NCI-H446 treated with DMSO at 0.1 percent for 48 hours (cell line): ENCODE data around the gene DGKB.

Experiments
- DNase-seq: peaks from one replicate; lab custom pipeline; 2025; lab: John Stamatoyannopoulos, UW

Gene DGKB

DNA sequence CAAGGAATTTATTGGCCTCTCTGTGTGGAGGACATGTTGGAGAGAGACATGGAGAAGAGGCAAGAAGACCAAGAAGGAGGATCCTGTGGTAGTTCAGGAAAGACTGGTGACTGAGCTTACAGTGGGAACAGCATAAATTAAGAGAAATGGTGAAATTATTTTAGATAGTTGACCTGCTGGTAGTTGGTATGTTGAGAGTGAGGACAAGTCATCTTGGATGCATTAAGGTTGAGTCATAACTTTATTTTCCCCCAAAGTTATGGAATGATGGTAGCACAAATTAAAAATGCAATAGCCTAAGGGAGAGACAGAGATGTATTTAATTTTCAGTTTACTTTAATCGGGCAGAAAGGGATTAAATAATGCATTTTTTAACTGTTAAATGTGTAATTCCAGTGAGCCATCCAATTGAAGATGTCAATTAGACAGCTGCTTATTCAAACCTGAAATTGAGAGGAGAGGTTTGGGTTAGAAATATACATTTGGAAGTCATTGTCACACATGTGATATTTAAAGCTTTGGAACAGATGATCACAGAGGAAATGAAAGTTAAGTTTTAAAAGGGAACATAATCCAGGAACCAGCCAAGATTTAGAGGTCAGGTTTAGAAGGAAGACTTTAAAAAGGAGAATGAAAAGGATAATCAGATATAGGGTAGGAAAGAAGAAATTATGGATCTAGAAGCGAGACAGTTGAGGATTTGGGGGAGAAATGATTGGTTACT is 80.6 kb downstream of the DGKB start:
- no peak for DNase-seq

DNA sequence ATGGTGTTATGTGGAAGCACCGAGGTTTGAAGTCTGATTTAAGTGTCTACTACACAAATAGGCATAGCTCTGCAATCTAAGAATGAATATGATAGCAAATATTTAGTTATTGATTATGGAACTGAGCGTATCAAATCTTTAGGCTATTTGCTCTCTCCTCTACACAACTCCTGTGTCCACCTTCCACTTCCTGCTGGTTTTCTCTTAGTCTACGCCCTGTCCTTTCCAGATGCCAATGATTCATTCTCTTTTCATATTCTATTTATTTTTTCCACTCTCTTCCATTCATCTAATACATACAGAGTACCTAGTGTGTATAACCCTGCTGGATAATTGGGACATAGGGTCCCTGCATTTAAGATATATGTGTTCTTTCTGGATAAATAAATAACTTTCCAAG is 83.7 kb downstream of the DGKB start:
- no peak for DNase-seq

DNA sequence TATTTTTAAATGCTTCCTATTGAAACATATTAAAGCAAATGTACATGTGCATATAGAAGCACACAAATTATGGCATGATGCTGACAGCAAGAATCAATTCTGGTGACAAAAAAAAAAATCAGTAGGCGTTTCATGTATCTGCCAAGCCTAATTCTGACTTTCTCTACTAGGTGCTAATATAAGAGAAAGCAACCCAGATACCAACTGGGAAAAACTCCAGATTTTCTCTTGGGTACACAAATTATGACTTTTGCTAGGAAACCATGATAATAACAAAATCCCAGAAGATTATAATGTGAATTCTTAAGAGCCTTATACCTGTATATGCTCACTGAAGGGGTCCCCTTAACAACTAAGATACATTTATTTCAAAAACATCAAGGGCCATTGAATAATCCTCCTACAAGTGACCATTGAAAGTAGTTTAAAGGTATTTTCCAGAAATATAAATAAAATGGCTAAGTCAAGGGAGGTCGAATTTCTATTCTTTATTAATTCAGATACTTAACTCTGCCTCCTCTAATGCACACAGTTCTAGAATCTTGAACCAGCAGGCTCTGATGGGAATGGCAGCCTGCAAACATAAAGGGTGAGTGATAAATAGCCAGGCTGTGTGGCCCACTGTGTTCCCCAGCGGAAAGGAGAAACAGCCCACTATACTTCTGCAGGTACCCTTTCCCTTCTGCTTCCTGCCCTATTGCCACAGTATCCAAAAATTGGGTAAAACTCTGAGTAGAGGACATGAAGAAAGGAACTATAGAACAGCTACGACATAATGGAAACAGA is 84.5 kb downstream of the DGKB start:
- DNase-seq: no peak

DNA sequence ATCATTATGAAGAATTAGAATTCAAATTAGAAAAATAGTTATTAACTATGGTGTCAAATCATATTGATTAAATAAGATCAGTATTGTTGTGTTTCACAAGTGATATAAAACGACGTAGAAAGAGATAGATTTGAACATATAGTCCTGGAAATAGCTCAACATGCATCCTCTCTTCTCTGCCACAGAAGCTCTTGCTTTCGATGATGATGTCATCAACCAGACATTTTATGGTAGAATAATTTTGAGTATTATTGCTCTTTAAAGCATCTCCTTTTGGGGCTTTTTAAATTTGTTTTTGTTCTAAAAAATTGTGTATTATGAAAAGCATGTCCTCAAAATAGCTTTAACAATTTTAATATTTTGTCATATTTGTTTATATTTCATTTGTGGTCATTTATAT is 95.0 kb downstream of the DGKB start:
- DNase-seq: no peak

DNA sequence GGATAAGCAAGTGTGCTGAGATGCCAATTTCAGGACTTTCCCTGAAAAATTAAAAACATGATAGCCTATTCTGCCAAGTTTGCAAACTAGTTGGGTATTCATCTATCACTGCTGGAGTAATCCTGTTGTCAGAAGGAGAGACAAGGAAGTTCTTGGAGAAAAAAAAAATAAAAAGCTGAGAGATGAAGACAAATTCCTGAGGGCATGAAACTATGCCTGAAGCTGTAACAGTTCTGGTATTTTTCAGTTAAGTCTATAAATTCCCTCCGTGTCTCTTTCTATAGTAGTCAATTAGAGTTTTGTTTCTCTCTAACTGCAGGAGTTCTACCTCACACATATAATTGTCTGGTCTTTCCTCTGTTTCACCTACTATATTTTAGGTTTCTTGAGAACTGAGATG is 95.7 kb downstream of the DGKB start:
- no peak for DNase-seq

DNA sequence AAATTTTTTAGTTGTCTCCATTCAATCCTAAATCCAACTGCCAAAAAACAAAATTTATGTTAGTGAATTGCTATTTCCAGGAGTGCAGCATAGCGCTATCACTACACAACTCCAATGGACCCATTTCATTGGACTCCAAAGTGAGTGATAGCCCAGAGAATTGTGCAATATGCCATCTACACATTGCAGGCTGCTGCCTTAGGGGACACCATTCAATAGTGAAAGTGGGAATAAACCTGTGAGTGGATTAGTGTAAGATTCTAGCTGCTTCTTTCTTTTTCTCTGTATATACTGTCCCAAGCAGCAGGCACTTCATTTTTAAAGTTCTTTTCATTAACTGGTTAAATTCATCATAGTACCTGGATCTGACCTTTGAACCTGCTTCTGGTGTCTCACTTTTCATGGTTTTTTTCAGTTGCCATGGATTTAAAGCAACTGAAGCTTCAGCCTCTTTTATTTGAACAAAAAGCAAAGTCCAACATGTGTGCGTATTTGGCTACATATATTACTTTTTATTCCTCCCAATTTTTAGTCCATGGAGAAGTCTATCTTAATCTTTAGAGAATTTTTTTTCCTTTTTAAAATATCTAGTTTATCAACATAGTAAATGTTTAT is 97.3 kb downstream of the DGKB start:
- DNase-seq: no peak

DNA sequence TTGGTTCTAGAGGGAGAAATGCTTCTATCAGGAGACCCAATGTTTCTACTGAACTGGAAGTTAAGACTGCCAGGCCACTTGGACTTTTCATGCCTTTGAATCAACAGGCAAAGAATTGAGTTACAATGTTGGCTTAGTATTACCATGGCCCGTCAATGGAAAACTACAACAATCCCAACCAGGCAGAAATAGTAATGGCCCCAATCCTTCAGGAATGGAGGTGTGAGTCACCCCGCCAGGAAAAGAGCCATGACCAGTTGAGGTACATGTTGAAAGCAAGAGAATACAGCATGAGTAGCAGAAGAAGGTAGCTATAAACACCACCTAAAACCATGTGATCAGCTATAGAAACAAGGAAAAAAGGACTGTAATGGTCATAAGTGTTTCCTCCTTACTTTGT is 101.9 kb downstream of the DGKB start:
- DNase-seq: no peak

DNA sequence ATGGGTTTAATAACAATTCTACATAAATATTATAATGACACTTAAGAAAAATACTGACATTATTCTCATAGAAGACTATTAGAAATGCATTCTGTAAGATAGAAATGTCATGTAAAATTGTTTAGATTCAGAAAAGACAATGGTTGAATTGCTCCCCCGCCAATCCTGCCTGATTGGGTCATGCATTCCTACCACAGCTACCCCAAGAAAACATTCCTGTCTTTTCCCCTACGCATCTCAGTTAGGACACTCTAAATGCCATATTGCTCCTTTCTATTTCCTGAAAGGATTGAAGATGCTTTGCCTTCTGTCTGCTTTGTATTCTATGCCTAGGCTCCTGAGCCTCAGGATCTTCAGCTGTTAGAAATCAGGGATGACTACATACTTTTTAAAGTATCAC is 109.4 kb downstream of the DGKB start:
- DNase-seq: no peak

DNA sequence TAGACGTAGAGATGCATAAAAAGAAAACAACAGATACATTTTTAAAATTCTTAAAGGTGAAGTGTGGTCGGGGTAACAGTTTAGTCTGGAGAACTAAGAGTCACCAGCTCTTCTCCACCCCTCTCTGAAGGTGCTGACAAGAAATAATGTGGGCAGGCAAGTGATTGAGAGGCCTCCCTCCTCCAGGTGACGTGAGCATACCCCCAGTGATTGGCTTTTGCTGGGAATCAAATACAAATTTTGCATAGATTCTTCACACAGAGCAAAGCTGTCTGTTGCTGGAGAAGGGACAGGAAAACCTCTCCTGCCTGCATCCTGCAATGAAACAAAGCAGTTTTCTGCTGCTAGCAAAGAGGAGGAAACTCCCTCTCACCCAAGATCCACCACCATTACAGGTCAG is 115.0 kb downstream of the DGKB start:
- no peak for DNase-seq

DNA sequence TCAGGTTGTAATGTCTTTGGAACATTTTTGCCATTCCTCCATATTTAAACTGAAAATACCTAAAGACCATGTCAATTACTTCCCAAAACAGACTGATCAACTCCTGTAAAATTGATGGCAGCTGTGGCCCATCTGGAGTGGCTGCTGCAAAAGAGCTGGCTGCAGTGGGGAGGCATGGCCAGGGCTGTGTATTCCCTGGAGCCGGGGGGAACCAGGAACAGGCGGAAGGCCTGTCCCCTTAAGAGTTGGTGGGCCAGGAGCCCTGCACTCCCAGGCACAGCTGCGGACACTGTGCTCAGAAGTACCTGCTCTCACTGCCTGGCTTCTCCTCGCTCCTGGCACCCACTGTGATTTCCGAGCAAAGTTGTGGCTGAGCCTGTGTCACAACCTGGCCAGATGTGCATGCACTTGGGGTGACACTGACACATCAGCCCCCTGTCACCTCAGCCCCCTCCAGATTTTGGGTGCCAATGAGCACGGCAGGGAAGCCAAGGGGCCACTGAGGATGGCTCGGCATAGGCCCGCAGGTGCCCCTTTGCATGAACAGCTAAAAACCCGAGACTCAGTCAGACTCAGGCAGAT is 116.1 kb downstream of the DGKB start:
- no peak for DNase-seq

DNA sequence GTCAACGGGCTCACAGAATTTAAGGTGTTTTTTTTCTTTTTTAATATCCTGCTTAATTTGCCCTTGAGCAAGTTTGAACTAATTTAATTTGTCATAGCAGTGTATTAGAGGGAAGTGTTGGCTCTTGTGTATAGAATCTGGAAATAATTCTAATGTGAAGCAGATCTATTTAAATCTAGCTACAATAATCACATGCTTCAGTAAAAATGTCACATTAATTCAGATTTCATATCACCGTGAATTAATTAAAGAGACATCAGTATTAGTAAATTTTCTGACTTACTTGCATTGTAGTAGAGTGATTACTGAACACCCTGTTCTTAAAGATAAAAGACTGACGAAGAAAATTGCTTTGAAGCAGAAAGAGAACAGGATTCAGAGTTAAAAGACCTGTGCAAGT is 124.7 kb downstream of the DGKB start:
- no peak for DNase-seq

DNA sequence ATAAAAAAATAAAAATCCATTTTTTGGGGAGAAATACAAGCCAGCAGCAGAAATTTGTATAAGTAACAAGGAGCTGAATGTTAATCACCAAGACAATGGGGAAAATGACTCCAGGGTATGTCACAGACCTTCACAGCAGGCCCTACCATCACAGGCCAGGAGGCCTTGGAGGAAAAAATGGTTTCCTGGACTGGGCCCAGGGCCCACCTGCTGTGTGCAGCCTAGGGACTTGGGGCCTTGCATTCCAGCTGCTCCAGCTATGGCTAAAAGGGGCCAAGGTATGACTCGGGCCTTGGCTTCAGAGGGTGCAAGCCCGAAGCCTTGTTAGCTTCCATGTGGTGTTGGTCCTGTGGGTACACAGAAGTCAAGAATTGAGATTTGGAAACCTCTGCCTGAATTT is 126.3 kb downstream of the DGKB start:
- no peak for DNase-seq

DNA sequence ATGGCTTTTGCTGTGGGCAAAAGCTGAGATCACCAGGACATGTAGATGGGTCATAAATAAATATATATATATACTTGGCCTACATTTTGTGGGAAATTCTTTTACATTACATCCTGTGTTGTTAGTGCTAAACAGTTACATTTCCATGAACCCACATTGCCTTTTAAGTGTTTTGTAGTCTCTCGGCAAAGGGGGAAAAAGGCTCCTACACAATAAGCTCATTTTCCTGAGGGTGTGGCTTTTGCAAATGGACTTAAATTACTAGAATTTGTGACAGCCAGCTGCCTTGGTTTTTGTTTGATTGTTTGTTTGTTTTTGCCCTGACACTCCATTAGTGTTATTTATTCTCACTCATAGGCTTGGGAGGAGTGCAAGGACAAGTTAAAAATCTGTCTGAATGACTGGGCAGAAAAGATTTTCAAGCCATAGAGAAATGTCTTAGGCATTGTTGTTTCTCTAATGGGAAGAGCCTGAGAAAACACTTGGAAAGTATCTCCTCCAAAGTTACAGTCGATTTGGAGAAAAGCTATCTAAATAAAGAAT is 128.8 kb downstream of the DGKB start:
- DNase-seq: no peak

DNA sequence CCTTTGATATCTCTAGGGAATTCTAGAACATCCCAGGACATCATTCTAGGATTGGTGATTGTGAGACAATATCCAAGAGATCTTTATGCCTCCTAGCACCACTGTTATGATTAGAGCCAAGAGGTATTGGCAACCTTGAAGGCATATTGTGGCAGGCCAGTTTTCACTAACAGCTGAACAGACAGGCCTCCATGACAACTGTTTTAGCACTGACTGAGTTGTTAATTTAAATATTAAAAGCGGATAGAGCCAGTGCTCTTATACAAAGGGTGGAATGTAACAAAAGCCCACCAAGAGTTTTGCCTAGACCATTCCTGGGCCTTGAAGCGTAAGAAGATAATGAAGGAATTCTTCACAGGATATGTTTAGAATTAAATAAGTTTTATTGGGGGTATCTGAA is 131.9 kb downstream of the DGKB start:
- DNase-seq: peak; percentile 26

DNA sequence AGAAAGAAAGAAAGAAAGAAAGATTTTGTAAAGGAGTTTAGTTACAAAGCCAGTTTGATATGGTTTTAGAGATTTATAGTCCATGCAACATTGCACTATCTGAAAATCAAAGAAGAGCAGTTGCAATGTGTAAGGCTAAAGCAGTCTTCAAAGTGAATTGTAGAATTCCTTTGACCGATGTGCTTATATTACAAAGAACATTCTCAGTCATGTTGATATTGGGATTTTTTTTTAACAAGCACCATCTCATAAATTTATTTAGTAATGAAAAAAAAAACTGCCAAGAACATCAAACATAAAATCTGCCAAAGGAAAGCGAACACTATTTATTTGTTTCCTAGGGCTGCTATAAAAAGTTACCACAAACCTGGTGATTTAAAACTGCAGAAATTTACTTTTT is 133.3 kb downstream of the DGKB start:
- no peak for DNase-seq

DNA sequence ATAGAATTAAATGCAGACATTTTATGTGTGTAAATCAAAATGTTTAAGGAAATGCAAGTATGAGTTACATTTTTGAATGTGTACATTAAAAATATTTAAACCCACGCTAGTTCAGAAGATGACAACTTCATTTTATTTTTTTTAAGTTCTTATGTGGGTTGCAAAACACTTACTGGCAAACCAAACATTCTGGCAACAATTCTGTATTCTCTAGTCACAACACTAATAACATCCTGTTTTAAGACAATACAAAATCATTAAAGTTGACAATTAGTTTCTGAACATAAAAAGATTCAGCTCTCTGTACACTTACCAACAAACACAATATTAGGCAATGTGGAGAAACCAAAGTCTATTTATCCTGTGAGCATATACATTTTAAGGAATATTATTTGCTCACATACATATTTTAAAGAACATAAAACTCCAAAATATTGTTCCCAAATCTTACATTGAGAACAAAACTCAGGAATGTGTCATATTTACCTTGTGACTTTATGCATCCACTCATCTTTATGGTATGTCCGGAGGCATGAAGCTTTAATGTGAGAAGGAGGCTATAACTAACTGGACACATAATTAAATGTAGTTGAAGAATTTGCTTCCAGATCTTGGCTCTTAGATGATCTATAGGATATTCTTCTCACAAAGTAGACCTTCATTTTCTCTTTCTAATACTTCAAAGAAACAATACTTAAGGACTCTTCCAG is 134.7 kb downstream of the DGKB start:
- DNase-seq: no peak

DNA sequence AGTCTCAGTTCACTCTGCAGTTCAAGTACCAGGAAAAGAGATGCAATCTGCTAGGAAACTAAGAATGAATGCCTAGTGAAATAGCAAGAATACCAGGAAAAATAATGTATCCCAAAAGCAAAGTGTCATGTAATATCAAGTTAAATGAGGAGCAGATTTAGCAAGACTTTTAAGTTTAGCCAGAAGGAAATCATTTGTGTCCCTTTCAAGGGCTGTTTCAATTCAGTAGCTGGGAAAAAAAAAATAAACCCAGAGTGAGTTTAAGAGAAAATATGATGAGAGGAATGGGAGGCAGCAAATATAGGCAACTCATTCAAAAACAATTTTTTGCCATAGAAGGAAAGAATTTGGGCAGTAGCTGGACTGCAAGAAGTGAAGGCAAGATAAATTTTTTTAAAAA is 135.8 kb downstream of the DGKB start:
- DNase-seq: no peak

DNA sequence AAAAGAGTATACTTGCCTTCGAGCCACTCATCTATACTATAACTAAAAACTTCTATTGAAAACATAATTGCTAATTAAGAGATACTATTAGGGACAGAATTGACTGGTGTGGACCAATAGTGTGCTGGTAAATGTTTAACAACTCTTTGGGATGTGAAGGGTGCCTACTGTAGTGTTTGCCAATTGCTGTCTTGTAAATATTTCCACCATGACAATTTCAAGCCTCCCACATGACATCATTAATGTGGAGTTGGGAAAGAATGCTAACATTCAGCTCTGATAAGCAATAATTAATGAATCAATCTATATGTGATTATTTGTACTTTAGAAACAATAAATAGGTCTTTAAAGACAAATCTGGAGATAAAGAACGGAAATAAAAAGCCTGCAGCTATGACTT is 136.8 kb downstream of the DGKB start:
- no peak for DNase-seq

DNA sequence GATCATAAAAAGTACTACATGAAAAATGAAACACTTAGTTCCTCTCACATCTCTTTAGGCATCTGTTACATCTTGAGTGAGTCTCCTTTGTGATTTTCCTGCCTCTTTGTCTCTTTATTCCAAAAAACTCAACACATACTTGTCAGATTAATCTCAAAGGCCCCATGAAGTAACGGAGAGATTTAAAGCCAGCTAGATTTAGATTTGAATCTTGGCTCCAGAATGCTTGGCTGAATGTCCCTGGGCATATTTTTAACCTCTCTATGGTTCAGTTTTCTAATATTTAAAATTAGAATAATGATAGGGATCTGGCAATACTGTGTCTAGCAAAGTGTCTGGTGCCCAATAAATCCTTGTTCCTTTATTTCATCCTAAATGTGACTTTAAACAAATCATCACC is 140.0 kb downstream of the DGKB start:
- peak; percentile 80 for DNase-seq

DNA sequence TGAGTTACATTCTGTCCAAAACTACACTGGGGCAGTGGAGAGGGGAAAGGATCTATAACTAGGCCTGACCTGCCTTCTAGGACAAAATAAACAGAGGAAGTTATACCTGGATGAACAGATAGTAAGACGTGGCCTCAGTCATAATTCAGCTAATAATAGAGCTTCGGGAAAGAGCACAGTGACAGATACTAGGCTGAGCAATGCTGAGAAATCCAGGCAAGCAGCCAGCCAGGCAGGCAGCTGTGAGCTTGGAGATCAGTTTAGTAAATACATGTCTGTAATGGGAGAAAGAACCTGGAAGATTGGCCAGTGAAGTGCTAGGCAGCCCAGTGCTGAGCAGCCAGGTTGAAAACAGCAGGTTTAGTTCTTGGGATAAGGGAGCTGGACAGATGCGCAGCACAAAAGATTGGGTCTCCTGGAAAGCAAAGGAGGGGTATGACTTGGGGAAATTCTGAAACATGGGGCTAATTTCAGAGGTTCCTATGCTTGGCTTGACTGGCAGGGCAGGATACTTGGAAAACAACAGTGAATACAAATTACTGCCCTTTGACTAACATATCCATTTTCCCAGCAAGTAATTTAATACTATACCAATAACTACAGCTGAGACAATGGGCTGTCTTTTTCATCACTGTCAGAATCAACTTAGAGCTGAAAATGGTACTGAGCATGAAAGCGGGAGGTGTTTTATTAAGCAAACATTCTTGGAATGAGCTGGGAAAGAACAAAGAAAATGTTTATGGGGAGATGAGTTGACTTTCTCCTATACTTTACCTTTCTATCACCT is 140.8 kb downstream of the DGKB start:
- peak; percentile 96 for DNase-seq
